Mononuclear cell (primary cell): ENCODE measurements around the gene SEMA3F. TPM values are rescaled to one million over a fixed set of nuclear protein-coding genes. Genes with fewer than 3 reads are reported as not detected.

Experiments used
- H3K27me3 ChIP-seq: 2 replicates; pipeline ENCODE4 v1.6.0; 2011; ENCODE audit warnings: low read length, control low read depth; ENCODE audit not compliant: insufficient read depth
- H3K4me1 ChIP-seq: 2 replicates; pipeline ENCODE4 v1.5.1; 2011; ENCODE audit warnings: mild to moderate bottlenecking, low read length, control low read depth; ENCODE audit not compliant: insufficient read depth
- H3K4me3 ChIP-seq: 2 replicates; pipeline ENCODE4 v1.5.1; 2011; ENCODE audit warnings: mild to moderate bottlenecking, low read length, moderate library complexity
- H3K9me3 ChIP-seq: 2 replicates; pipeline ENCODE4 v1.5.1; 2011; ENCODE audit warnings: low read depth, mild to moderate bottlenecking, control low read depth, low read length
- total RNA-seq: library from RNA; depleted of rRNA; stranded (reverse); fragments of >200 nt; gene quantifications from one replicate; pipeline ENCODE4 v1.2.3, GENCODE V29; 2012

Gene SEMA3F
- total RNA-seq, 1 donor: 0.42 TPM

- no peak overlapping the region for H3K4me3 ChIP-seq
- H3K4me1 ChIP-seq: peaks cover 14% of the 10 kb centered on the region
- peaks cover 30% of the 10 kb centered on the region for H3K27me3 ChIP-seq
- H3K9me3 ChIP-seq: no peaks in the 10 kb centered on the region
These were observed 2.9 kb downstream of the SEMA3F start for GRCh38 chr3:50157827-50158529.

GRCh38 chr3:50158530-50159146 lies 3.5 kb downstream of the SEMA3F start:
- H3K9me3 ChIP-seq: no peaks in the 10 kb centered on the region
- peaks cover 24% of the 10 kb centered on the region for H3K27me3 ChIP-seq
- no peak overlapping the region for H3K4me3 ChIP-seq
- peaks cover 14% of the 10 kb centered on the region for H3K4me1 ChIP-seq

DNA sequence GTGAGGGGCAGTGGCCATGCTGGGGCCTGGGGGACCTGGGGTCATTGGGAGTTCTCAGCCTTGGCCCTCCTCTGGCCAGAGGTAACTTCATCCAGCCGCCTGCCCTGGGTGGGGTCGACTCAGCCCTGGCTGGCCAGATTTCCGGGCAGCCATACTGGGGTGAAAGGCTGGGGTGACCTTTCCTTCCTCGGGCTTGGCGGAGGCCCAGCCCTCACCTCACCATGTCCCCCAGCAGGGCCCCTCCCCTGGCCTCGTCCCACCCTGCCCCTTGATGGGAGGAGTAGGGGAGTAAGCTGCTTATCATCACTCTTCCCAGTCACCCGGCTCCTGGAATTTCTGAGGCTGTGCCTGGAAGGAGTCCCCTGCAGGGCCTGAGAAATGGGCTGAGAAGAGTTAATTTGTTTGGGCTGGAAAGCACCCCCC lies 5.4 kb downstream of the SEMA3F start:
- no peaks in the 10 kb centered on the region for H3K9me3 ChIP-seq
- no peak overlapping the region for H3K4me3 ChIP-seq
- H3K27me3 ChIP-seq: peaks cover 15% of the 10 kb centered on the region
- peaks cover 4% of the 10 kb centered on the region for H3K4me1 ChIP-seq

DNA sequence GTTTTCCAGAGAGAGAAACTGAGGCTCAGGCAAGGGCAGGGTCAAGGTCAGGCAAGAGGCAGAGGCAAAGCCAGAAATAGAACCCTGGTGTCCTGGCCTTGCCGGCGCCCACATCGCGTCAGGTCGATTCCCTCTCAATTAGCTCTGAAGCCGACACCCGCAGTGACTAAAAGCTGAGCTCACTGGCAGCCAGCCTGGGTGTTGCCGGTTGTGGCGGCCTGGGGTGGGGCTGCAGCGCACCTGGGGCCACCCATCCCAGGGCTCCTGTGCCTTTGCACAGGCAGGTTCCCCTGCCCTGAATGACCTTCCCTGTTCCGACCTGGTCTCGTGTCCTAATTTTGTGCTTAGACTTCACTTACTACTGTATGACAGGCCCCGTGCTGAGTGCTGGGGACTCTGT lies 6.2 kb downstream of the SEMA3F start:
- Histone ChIP-seq H3K27me3 (peaks cover 7% of the 10 kb centered on the region), H3K9me3 (no peaks in the 10 kb centered on the region), H3K4me3 (no peak overlapping the region), H3K4me1 (no peaks in the 10 kb centered on the region)

- no peaks in the 10 kb centered on the region for H3K9me3 ChIP-seq
- H3K4me1 ChIP-seq: no peaks in the 10 kb centered on the region
- no peaks in the 10 kb centered on the region for H3K27me3 ChIP-seq
- no peak overlapping the region for H3K4me3 ChIP-seq
These were observed 7.1 kb downstream of the SEMA3F start for GRCh38 chr3:50162034-50162883.

DNA sequence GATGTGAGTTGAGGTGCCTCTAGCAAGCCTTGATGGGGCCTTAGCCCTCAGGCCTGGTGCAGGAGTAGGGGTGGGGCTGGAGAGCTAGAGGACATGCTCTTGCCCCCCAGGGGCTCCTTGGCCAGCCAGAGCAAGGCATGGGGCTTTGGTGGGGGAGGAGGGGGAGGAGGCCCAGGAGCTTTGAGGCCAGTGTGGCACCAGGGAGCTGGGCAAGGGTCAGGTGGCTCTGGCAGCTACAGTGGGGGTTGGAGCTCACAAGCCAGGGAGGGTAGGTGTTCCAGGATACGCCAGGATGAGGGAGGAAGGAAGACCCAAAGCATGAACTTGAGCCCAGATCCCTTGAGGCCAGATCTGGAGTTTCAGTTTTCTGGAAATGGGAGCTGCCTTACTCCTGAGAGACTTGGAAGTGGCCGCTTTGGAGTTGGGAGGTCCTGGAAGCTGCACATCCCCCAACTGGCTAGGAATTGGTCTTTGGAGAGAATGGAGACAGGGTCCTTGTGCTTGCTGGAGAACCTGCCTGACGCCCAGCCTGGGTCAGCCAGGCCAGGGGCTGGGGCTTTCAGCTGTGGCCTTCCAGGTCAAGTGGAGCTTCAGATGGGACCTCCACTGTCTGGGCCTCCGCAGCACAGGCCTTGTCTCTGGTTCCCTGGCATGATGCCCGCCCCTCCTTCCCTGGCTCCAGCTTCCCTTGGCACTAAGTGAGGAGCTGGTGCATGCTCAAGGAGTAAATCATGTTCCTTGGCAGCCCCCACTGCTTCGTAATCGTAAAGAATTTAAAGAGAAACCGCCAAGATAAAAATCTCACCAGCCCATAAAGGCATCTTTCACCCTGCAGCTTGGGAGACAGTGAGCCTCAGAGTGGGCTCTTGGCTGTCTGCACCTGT lies 8.7 kb downstream of the SEMA3F start:
- no peaks in the 10 kb centered on the region for H3K9me3 ChIP-seq
- H3K4me3 ChIP-seq: no peak overlapping the region
- no peaks in the 10 kb centered on the region for H3K27me3 ChIP-seq
- no peaks in the 10 kb centered on the region for H3K4me1 ChIP-seq

- Histone ChIP-seq H3K4me3 (no peak overlapping the region), H3K4me1 (no peaks in the 10 kb centered on the region), H3K9me3 (no peaks in the 10 kb centered on the region), H3K27me3 (no peaks in the 10 kb centered on the region)
These were observed 9.4 kb downstream of the SEMA3F start for GRCh38 chr3:50164481-50164880.

DNA sequence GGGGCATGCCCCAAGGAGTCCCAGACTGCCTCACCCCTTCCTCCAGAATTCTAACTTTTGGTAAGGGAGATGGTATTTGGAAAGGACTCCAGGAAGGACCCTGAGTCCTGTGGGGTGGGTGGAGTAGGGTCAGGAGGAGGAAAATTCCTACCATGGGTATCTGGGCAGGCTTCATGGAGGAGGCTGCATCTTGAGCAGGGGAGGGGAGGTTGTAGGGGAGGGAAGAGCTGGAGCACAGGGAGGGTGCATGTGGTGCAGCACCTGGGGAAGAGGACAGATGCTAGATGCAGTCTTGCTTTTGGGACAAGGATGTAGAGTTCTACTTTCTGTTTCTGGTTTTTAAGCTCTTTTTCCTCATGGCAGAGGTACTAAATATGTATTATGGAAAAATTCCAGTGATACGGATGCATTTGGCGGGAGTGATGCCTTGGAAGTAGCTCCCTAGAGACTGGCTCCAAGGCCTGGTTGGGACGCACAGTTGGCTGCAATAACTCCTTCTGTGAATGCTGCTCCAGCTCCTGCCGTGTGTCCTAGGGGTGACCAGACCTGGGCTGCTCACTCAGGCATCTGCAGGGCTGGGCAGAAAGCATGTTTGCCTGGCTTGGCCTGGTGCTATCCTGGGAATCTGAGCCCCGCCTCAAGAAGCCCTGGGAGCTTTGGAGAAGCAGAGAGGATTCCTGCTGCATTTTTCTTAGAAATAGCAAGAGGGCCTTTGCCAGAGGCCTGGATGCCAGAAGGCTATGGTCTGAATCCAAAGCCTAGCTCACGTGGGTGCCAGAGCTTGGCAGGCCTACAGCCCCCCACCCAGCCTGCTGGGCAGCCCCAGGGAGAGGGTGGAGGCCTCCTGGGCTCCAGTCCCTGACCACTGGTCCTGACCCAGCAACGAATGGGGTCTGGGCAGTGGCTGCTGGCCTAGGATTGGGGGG lies 10.1 kb downstream of the SEMA3F start:
- no peaks in the 10 kb centered on the region for H3K27me3 ChIP-seq
- no peaks in the 10 kb centered on the region for H3K9me3 ChIP-seq
- H3K4me1 ChIP-seq: no peaks in the 10 kb centered on the region
- no peak overlapping the region for H3K4me3 ChIP-seq

GRCh38 chr3:50165910-50166538 lies 10.9 kb downstream of the SEMA3F start:
- H3K4me3 ChIP-seq: no peak overlapping the region
- H3K27me3 ChIP-seq: no peaks in the 10 kb centered on the region
- H3K9me3 ChIP-seq: no peaks in the 10 kb centered on the region
- no peaks in the 10 kb centered on the region for H3K4me1 ChIP-seq

DNA sequence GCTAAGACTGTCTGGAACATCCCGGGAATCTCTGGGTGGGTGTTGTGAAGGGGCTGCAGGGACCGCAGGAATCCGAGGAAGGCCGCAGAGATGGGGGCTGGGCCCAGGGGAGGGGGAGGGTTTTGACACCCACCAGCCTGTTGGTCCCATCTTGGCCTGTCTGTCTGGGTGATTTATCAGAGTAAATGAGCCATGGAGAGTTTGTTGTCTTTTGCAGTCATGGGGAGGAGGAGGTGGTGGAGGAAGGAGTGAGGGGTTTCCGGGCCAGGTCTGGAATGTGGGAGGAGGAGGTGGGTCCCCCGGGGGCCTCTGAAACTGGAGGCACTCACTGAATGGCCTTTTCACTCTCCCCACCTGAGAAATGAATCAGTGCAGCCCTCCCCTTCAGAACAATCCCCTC lies 11.5 kb downstream of the SEMA3F start:
- H3K4me1 ChIP-seq: no peaks in the 10 kb centered on the region
- H3K27me3 ChIP-seq: no peaks in the 10 kb centered on the region
- no peak overlapping the region for H3K4me3 ChIP-seq
- H3K9me3 ChIP-seq: no peaks in the 10 kb centered on the region

DNA sequence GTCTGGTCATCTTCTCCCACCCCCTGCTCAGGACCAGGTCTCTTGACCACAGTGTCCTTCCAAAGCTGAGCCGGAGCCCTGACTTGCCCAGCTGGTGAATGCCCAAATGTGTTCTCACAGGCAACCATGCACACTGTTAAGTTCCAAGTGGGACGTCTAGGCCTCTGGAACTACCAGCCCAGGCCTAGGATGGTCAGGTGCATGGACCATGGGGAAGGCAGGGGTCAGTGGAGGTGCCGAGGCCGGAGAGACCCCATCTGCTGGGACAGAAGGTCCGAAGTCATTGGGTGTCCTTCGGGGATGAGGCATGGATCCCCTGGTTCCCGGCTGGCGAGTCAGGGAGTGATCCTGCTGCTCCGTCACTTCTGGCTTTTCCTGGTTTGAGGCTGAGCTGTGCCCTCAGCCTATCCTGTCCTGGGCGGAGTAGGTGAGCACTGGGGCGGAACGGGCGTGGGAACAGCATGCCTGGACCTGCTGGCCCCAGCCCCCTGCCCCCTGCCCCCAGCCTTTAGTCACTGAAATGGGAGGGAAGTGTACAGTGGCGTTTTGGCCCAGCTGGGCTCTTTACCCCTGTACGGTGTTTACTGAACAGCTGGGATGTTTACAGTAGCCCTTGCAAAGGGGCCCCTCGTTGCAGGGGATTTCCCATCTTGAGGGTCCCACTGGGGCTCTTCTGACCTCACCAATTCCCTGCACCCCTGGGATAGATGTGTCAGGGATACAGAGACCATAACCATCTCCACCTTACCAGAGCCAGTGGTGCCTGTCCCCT lies 12.1 kb downstream of the SEMA3F start:
- H3K9me3 ChIP-seq: no peaks in the 10 kb centered on the region
- no peaks in the 10 kb centered on the region for H3K27me3 ChIP-seq
- no peak overlapping the region for H3K4me3 ChIP-seq
- no peaks in the 10 kb centered on the region for H3K4me1 ChIP-seq

DNA sequence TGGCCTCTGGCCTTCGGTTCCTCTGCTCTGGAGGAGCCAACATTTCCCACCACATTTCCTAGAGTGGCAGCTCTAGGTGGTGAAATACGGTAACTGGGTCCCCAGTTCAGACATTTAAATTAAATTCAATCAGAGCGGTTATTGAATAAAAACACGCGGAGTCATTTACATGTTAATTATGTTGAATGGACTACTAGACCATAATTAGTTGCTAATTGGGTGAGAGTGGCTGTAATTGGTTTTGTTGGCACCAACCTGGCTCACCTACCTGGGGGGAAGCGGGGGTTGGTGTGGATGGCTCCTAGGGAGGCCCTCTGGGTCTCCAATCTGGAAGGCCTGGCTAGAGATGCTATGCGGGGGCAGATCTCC lies 12.7 kb downstream of the SEMA3F start:
- no peak overlapping the region for H3K4me3 ChIP-seq
- no peaks in the 10 kb centered on the region for H3K27me3 ChIP-seq
- H3K4me1 ChIP-seq: no peaks in the 10 kb centered on the region
- no peaks in the 10 kb centered on the region for H3K9me3 ChIP-seq

DNA sequence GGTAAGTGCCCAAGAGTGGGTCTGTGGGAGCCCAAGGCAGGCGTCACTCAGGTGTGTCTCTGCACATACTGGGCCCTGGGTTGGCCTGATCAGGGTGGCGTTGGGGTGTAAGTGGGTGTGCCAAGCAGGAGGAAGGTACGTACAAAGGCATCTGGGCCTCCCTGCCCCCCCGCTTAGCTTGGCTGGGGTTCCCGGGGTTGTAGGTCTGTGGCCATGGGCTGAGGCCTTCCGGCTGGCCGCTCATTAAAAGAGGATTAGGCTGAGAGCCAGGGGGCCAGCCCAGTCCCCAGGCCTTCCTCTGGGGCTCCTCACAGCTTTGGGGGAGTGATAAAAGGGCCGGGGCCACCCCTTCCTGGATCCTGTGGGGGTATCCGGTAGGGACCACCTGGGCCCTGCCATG lies 13.3 kb downstream of the SEMA3F start:
- no peak overlapping the region for H3K4me3 ChIP-seq
- no peaks in the 10 kb centered on the region for H3K27me3 ChIP-seq
- no peaks in the 10 kb centered on the region for H3K9me3 ChIP-seq
- H3K4me1 ChIP-seq: no peaks in the 10 kb centered on the region
